ENCODE results near the gene CCDC9.

CCDC9 gene

GRCh38 chr19:47302249-47302648 is 45.9 kb downstream of the CCDC9 start:
- no peak for DNase-seq

- no peak for DNase-seq
Measured at GRCh38 chr19:47303966-47304365, 47.6 kb downstream of the CCDC9 start.

GRCh38 chr19:47305309-47305751 is 49.0 kb downstream of the CCDC9 start:
- peak; percentile 60 for DNase-seq

GRCh38 chr19:47306303-47306702 is 50.0 kb downstream of the CCDC9 start:
- no peak for DNase-seq

GRCh38 chr19:47309038-47309437 is 52.7 kb downstream of the CCDC9 start:
- DNase-seq, result no peak

- no peak for DNase-seq
Measured at GRCh38 chr19:47309608-47310007, 53.3 kb downstream of the CCDC9 start, which contains the start of gene C5AR1. C5AR1 (plus strand) TSS chr19:47309861; CDS start chr19:47309896, 35 bp downstream.

- DNase-seq, result no peak
Measured at GRCh38 chr19:47310323-47310722, 54.0 kb downstream of the CCDC9 start.

GRCh38 chr19:47310819-47311218 is 54.5 kb downstream of the CCDC9 start:
- no peak for DNase-seq

GRCh38 chr19:47312366-47313006 is 56.2 kb downstream of the CCDC9 start:
- DNase-seq, result no peak

GRCh38 chr19:47313754-47314295 is 57.5 kb downstream of the CCDC9 start:
- DNase-seq, result no peak

- peak; percentile 32 for DNase-seq
Measured at GRCh38 chr19:47315125-47315821, 58.9 kb downstream of the CCDC9 start.

- DNase-seq, result no peak
Measured at GRCh38 chr19:47316513-47316912, 60.2 kb downstream of the CCDC9 start.

GRCh38 chr19:47319923-47320871 is 63.9 kb downstream of the CCDC9 start:
- DNase-seq, result no peak

Measured in stimulated activated CD4-positive, alpha-beta T cell treated with anti-CD3 and anti-CD28 coated beads, Interleukin-4, amount 100 ng/mL, for 1 hour (primary cell).